IgD-negative memory B cell (primary cell): ENCODE results near the gene MTARC1. TPM values are rescaled to one million over a fixed set of nuclear protein-coding genes. Genes with fewer than 3 reads are reported as not detected.

Experiments used
- H3K27ac Mint-ChIP-seq, 3 donors: one replicate each; pipeline ENCODE4 v1.8.0; 2020 to 2022; ENCODE audit warnings: mild to moderate bottlenecking in 3 of 3, mixed read lengths in 3 of 3, moderate library complexity in 1 of 3
- H3K27me3 Mint-ChIP-seq: one replicate; pipeline ENCODE4 v1.8.0; 2021; ENCODE audit warnings: mixed read lengths
- H3K36me3 Mint-ChIP-seq: one replicate; pipeline ENCODE4 v1.8.0; 2020; ENCODE audit warnings: mild to moderate bottlenecking, mixed read lengths
- H3K4me1 Mint-ChIP-seq, 3 donors: one replicate each; pipeline ENCODE4 v1.8.0; 2020 to 2022; ENCODE audit warnings: mixed read lengths in 3 of 3, mild to moderate bottlenecking in 1 of 3
- H3K4me3 Mint-ChIP-seq, 4 donors: one replicate each; pipeline ENCODE4 v1.8.0; 2020 to 2022; ENCODE audit warnings: mild to moderate bottlenecking in 4 of 4, mixed read lengths in 4 of 4, moderate library complexity in 3 of 4
- H3K9me3 Mint-ChIP-seq, 3 donors: one replicate each; pipeline ENCODE4 v1.8.0; 2020 to 2021; ENCODE audit warnings: mixed read lengths in 3 of 3, mild to moderate bottlenecking in 1 of 3
- polyA plus RNA-seq: library from polyadenylated mRNA; unstranded; fragments of 300-500 nt; fragmentation: Illumina TruSeq; gene quantifications from one replicate; pipeline ENCODE4 v1.2.3, GENCODE V29; 2021

MTARC1 gene
- polyA plus RNA-seq, 1 donor from 2014 or later, result 1.6 TPM

DNA sequence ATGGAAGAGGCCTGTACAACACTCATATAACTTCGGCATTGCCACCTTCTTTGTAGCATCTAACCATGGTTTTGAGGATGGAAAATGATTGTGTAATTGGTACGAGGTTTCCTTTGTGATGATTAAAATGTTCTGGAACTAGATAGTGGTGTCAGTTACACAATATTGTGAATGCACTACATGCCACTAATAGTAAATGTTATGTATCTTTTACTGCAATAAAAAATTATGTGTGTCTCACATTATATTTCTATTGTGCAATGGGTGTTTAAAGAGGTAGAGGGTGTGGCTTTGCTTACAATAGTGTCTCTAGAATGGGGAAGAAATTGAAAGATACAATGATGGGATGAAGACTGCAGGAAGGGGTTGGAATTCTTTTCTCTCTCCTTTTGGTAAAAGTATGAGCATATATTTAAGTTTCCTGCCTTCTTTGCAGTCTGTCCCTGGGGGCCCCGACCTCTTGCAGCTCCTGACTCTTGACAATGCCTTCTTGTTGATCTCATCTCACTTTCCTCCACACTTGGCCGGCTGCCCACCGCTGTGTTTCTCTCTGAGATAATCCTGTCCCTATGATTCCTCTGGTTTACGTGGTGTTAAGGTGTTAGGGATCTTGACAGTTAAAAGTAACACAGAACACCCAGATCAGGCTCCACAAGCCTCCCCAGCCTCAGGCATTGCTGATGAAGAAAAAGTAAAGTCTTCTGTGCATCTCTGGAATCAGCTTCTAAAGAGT is 39.3 kb downstream of the MTARC1 start:
- Mint-ChIP-seq H3K4me3 (no peak overlapping the region), H3K27me3 (peaks cover 3% of the 10 kb centered on the region), H3K36me3 (peaks cover 3% of the 10 kb centered on the region), H3K27ac (no peak overlapping the region), H3K9me3 (no peaks in the 10 kb centered on the region), H3K4me1 (peaks cover 0 to 2% (median 0%) of the 10 kb centered on the region in 3 donors)

DNA sequence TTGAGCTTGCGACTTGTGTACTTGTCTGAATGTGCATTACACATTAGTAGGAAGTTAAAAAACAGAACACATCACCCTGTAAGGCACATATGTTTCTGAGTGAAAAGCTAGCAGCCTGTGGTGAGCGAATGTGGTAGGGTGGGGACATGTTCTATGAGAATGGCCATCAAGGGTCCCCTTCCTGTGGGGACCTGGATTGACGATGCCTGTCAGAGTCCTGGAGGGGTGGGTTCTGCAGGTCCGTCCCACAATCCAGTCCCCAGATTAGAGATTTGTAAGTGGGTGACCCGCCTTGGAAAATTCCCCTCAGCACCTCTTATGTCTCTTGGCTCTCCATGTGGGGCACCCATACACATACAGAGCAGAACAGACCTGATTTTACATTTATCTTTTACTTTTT is 40.0 kb downstream of the MTARC1 start:
- Mint-ChIP-seq H3K4me1 (peaks cover 0 to 2% (median 0%) of the 10 kb centered on the region in 3 donors), H3K27me3 (peaks cover 3% of the 10 kb centered on the region), H3K9me3 (peaks cover 0 to 5% (median 2%) of the 10 kb centered on the region in 3 donors), H3K27ac (no peak overlapping the region), H3K36me3 (peaks cover 3% of the 10 kb centered on the region), H3K4me3 (no peak overlapping the region)

DNA sequence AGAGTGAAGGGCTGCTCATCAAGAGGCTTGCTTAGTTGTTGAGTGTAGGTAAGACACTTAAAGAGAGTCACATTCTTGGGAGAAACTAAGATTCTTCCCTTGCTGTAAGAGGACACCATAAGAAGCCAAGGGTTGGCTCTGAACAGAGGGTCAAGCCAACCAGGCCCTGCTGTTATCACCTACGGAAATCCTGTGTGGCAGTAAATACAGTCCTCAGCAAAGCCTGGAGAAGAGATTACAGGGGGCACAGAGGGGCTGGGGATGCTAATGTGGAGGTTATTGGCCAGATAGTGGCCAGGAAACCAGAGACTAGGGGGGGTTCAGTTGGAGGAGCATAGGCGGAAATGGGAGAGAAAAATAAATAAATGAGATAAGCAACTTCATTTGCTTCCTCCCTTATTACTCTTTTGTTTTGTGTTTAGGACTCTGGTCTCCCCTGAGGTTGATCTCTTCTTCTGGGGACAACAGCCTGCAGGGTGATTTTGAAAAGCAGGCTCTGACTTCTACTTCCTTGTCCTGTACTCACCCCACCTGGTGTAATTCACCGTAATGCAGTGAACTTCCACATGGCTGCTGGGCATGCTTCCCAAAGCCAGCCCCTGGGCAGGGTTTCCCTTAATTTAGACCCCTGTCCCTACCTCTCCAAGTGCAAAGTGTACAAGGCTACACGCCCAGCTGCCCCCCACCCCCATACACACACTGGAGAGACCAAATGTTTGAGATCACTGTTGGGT is 40.9 kb downstream of the MTARC1 start:
- no peaks in the 10 kb centered on the region for H3K36me3 Mint-ChIP-seq
- H3K27me3 Mint-ChIP-seq, result peaks cover 3% of the 10 kb centered on the region
- peak overlapping the region in 1 of 3 donors; percentile 14 for H3K27ac Mint-ChIP-seq
- peaks cover 0 to 2% (median 0%) of the 10 kb centered on the region in 3 donors for H3K4me1 Mint-ChIP-seq
- H3K4me3 Mint-ChIP-seq, result no peak overlapping the region
- H3K9me3 Mint-ChIP-seq, result peaks cover 0 to 7% (median 2%) of the 10 kb centered on the region in 3 donors

DNA sequence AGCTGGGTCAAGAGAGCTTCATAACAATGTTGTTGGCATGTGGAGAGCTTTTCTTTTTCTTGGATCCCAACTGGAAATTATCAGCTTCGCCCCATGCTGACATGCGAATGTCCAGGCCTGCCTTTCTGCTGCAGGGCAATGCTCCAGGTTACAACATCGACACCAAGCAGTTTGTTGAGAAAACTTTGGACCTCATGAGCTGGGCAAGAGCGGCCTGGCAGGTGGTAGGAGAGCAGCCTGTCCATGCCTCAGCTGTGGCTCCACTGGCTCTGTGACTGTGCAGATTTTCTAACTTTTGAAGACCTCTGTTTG is 41.4 kb downstream of the MTARC1 start:
- Mint-ChIP-seq H3K4me3 (no peak overlapping the region), H3K27me3 (peaks cover 3% of the 10 kb centered on the region), H3K36me3 (no peaks in the 10 kb centered on the region), H3K27ac (no peak overlapping the region), H3K4me1 (peaks cover 0 to 2% (median 0%) of the 10 kb centered on the region in 3 donors), H3K9me3 (peaks cover 0 to 7% (median 2%) of the 10 kb centered on the region in 3 donors)

DNA sequence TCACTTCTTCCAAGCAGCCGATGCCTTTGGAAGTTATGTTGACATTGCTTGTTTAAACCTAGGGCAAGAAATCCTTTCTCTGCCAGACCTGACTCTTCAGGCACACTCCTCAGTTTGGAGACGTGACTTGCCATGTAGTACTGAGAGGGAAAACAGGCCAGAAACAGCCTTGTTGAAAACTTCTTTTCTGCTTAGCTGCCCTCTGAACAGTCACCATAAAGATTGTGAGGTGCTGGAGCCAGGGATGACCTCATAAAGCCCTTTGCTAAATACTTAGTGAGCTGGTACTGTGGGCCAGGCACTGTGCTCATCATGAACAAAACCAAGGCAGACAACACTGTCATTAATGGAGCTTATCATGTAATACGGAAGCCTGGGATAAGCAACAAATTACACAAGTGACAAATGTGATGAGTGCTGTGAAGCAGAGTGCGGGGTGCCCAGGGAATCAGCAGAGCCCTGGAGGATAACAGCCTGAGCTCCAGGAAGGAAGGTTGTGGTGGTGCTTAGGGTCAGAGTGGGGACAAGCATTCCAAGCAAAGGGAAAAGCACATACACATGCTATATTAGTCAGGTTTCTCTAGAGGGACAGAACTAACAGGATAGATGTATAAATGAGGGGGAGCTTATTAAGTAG is 42.4 kb downstream of the MTARC1 start:
- peaks cover 0 to 7% (median 2%) of the 10 kb centered on the region in 3 donors for H3K9me3 Mint-ChIP-seq
- H3K27ac Mint-ChIP-seq, result no peak overlapping the region
- H3K27me3 Mint-ChIP-seq, result peaks cover 4% of the 10 kb centered on the region
- H3K4me3 Mint-ChIP-seq, result no peak overlapping the region
- H3K36me3 Mint-ChIP-seq, result no peaks in the 10 kb centered on the region
- H3K4me1 Mint-ChIP-seq, result no peaks in the 10 kb centered on the region

DNA sequence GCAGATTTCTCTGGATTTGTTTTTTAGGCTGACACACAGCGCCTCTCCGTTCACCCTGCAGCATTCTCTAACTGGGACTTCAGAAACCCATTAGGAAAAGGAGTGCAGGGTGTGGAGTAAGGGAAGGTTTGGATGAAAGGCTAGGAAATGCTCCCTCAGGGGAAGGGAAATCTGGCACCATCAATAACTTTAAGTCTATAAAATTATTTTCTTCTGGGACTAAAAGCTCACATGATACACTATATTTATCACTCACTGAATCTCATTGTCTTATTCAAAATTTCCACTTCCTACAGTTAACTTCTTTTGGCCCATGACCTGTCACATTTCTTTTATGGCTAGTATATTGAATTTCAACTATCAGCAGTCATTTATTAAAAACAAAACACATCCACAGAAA is 46.7 kb downstream of the MTARC1 start:
- no peak overlapping the region for H3K4me3 Mint-ChIP-seq
- peaks cover 0 to 7% (median 2%) of the 10 kb centered on the region in 3 donors for H3K9me3 Mint-ChIP-seq
- H3K36me3 Mint-ChIP-seq, result no peaks in the 10 kb centered on the region
- no peaks in the 10 kb centered on the region for H3K4me1 Mint-ChIP-seq
- no peak overlapping the region for H3K27ac Mint-ChIP-seq
- peaks cover 8% of the 10 kb centered on the region for H3K27me3 Mint-ChIP-seq

DNA sequence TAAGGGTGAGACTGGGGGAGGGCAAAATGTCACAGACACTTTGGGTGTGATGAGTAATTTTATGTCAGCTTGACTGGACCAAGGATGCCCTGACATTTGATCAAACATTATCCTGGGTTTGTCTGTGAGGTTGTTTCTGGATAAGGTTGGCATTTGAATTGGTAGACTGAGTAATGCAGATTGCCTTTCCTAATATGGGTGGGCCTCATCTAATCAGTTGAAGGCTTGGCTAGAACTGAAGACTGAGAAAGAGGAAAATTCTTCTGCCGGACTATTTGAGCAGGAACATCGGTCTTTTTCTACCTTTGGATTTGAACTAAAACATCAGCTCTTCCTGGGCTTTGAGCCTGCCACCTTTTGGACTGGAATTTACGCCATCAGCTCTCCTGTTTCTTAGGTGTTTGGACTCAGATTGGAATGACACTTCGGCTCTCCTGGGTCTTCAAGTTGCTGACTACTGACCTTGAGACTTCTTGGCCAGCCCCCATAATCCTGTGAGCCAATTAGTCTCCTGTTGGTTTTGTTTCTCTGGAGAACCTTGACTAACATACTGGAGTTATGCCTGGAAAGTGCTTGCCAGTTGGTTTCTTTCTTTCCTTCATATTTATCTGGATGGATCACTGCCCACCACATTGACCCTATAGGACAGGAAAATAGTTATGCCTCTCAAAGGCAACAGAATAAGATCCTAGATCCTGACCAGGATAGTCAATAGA is 47.6 kb downstream of the MTARC1 start:
- H3K27me3 Mint-ChIP-seq, result peaks cover 8% of the 10 kb centered on the region

More for the DNA sequence above, 47.6 kb downstream of the MTARC1 start:
- no peak overlapping the region for H3K27ac Mint-ChIP-seq
- H3K4me1 Mint-ChIP-seq, result no peaks in the 10 kb centered on the region
- no peak overlapping the region for H3K4me3 Mint-ChIP-seq
- H3K36me3 Mint-ChIP-seq, result no peaks in the 10 kb centered on the region
- peaks cover 0 to 7% (median 2%) of the 10 kb centered on the region in 3 donors for H3K9me3 Mint-ChIP-seq

Other genes with a start within 250 kb of the MTARC1 start
- 13.7 TPM for gene C1orf115, start 96.5 kb upstream of the MTARC1 start, polyA plus RNA-seq
- 11.4 TPM for gene MTARC2, start 38.6 kb upstream of the MTARC1 start, polyA plus RNA-seq
- gene HLX, start 92.5 kb downstream of the MTARC1 start, polyA plus RNA-seq, result 10.6 TPM